ENCODE measurements around the gene MS4A2. TPM values are rescaled to one million over a fixed set of nuclear protein-coding genes. Genes with fewer than 3 reads are reported as not detected.

Gene MS4A2
- total and polyA plus RNA-seq, 5 experiments from 2014 or later: not detected

DNA sequence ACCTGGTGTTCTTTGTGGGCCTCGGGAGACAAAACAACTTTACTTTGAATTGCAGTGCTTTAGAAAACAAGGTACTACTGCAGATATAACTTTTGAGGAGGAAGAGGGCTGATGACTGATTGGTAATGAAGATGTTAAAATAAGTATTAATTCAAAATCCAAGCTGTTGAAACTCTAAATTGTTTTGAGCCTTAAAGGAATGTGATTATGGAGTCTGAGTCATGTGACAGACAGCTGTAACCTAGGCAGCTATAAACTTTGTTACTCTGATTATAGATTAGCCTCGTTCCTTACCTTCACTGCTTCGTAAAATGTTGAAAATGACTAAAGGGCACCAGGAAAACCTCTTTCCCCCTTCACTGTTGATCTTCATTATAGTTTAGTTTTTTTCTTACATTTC, 43.4 kb downstream of the MS4A2 start:
- peak overlapping the region in 1 of 10 donors; percentile 78 for H3K27ac Mint-ChIP-seq
- H3K4me3 Mint-ChIP-seq: no peak overlapping the region
- peaks cover 0 to 6% (median 2%) of the 10 kb centered on the region in 3 donors for H3K36me3 Mint-ChIP-seq
- H3K4me1 Mint-ChIP-seq: peaks cover 0 to 4% (median 0%) of the 10 kb centered on the region in 4 donors
- H3K27me3 Mint-ChIP-seq: peaks cover 6 to 10% (median 7%) of the 10 kb centered on the region in 5 donors
- DNase-seq: no peak
- peaks cover 0 to 20% (median 5%) of the 10 kb centered on the region in 9 donors for H3K9me3 Mint-ChIP-seq
- POLR2A ChIA-PET: no interaction called here
- ATAC-seq: no peak

DNA sequence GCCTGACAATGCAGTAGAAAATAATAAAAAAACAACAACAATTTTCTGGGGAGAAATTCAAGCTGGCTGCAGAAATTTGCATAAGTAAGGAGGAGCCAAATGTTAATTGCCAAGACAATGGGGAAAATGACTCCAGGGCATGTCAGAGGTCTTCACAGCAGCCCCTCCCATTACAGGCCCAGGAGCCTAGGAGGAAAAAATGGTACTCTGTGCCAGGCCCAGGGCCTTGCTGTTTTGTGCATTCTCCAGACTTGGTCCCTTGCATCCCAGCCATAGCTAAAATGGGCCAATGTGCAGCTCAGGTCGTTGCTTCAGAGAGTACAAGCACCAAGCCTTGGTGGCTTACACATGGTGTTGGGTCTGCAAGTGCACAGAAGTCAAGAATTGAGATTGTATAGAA, 45.5 kb downstream of the MS4A2 start:
- H3K27me3 Mint-ChIP-seq: peaks cover 6 to 13% (median 10%) of the 10 kb centered on the region in 5 donors
- POLR2A ChIA-PET: no interaction called here
- H3K27ac Mint-ChIP-seq: no peak overlapping the region
- ATAC-seq: no peak
- H3K4me1 Mint-ChIP-seq: peaks cover 0 to 4% (median 0%) of the 10 kb centered on the region in 4 donors
- peaks cover 0 to 23% (median 5%) of the 10 kb centered on the region in 9 donors for H3K9me3 Mint-ChIP-seq
- peaks cover 0 to 7% (median 2%) of the 10 kb centered on the region in 3 donors for H3K36me3 Mint-ChIP-seq
- no peak for DNase-seq
- no peak overlapping the region for H3K4me3 Mint-ChIP-seq

- H3K9me3 Mint-ChIP-seq: no peaks in the 10 kb centered on the region
- ATAC-seq (no peak), DNase-seq (no peak)
- no peaks in the 10 kb centered on the region for H3K4me1 Mint-ChIP-seq
- peaks cover 0 to 2% (median 0%) of the 10 kb centered on the region in 5 donors for H3K27me3 Mint-ChIP-seq
- POLR2A ChIA-PET: no interaction called here
- no peak overlapping the region for H3K27ac Mint-ChIP-seq
- H3K4me3 Mint-ChIP-seq: no peak overlapping the region
- H3K36me3 Mint-ChIP-seq: no peaks in the 10 kb centered on the region
Measured at GRCh38 chr11:60143768-60144167, 55.3 kb downstream of the MS4A2 start.

DNA sequence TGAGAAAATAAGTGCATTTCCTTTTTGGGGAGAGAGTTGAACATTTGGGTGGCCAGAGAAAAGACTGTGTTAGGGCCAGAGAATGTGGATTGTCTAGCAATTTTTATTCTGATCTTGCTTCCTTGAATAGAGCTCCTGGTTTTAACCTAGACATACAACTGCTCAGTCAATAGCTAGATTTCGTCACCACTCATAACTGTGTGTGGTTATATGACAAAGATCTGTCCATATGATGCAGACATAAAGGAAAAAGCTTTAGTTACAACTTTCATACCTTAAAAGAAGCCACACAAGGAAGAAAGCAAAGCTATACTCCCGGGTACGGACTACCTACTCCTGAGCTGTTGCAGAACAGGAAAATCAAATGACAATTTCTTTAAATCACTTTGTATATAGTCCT, 57.2 kb downstream of the MS4A2 start:
- POLR2A ChIA-PET: no interaction called here
- no peak for DNase-seq

More for the DNA sequence above, 57.2 kb downstream of the MS4A2 start:
- no peak for ATAC-seq
- Mint-ChIP-seq H3K27me3 (peaks cover 0 to 2% (median 0%) of the 10 kb centered on the region in 5 donors), H3K36me3 (no peaks in the 10 kb centered on the region), H3K4me1 (no peaks in the 10 kb centered on the region), H3K9me3 (no peaks in the 10 kb centered on the region), H3K27ac (no peak overlapping the region), H3K4me3 (no peak overlapping the region)

Other genes starting within 250 kb of the MS4A2 start
- not detected for gene CBLIF, start 243.2 kb upstream of the MS4A2 start, total RNA-seq
- not detected for gene CBLIF, start 243.2 kb upstream of the MS4A2 start, polyA plus RNA-seq
- not detected for gene TCN1, start 222.2 kb upstream of the MS4A2 start, total RNA-seq
- gene TCN1, start 222.2 kb upstream of the MS4A2 start, polyA plus RNA-seq: not detected
- gene OOSP3, start 209.9 kb upstream of the MS4A2 start, total RNA-seq: not detected
- under 1 TPM in 1 of 3 donors, not detected in 2; 0.43 TPM for gene OOSP3, start 209.9 kb upstream of the MS4A2 start, polyA plus RNA-seq
- not detected for gene OOSP1, start 150.2 kb upstream of the MS4A2 start, total RNA-seq
- gene OOSP1, start 150.2 kb upstream of the MS4A2 start, polyA plus RNA-seq: not detected
- gene OOSP4A, start 124.6 kb upstream of the MS4A2 start, total RNA-seq: not detected
- gene OOSP4A, start 124.6 kb upstream of the MS4A2 start, polyA plus RNA-seq: not detected
- gene OOSP4B, start 71.5 kb upstream of the MS4A2 start, total RNA-seq: not detected
- gene OOSP4B, start 71.5 kb upstream of the MS4A2 start, polyA plus RNA-seq: not detected
- not detected for gene OOSP2, start 48.3 kb upstream of the MS4A2 start, total RNA-seq
- gene OOSP2, start 48.3 kb upstream of the MS4A2 start, polyA plus RNA-seq: not detected
- gene MS4A3, start 32.0 kb upstream of the MS4A2 start, total RNA-seq: not detected
- gene MS4A3, start 32.0 kb upstream of the MS4A2 start, polyA plus RNA-seq: not detected
- 1 to 10 TPM; 2.5 to 2.6 TPM for gene MS4A6A, start 94.4 kb downstream of the MS4A2 start, total RNA-seq
- gene MS4A6A, start 94.4 kb downstream of the MS4A2 start, polyA plus RNA-seq: 1 to 10 TPM in 2 of 3 donors, not detected in 1; 1.2 to 1.4 TPM
- gene MS4A4E, start 154.5 kb downstream of the MS4A2 start, total RNA-seq: not detected
- not detected for gene MS4A4E, start 154.5 kb downstream of the MS4A2 start, polyA plus RNA-seq
- under 1 TPM in 1 of 2 experiments, not detected in 1; 0.36 TPM for gene MS4A4A, start 192.0 kb downstream of the MS4A2 start, total RNA-seq
- not detected for gene MS4A4A, start 192.0 kb downstream of the MS4A2 start, polyA plus RNA-seq
- not detected for gene MS4A6E, start 238.6 kb downstream of the MS4A2 start, total RNA-seq
- gene MS4A6E, start 238.6 kb downstream of the MS4A2 start, polyA plus RNA-seq: not detected